ENCODE measurements around the gene BIRC7.

The BIRC7 gene, protein sequence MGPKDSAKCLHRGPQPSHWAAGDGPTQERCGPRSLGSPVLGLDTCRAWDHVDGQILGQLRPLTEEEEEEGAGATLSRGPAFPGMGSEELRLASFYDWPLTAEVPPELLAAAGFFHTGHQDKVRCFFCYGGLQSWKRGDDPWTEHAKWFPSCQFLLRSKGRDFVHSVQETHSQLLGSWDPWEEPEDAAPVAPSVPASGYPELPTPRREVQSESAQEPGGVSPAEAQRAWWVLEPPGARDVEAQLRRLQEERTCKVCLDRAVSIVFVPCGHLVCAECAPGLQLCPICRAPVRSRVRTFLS

GRCh38 chr20:63235399-63235983 lies at the start of gene BIRC7:
TSS of gene BIRC7 (plus strand) at chr20:63235905. CDS start at chr20:63236097, 192 bp downstream.
- peak; percentile 32 for DNase-seq (ENCODE audit: low read depth, low spot score)

GRCh38 chr20:63186084-63186483 lies 49.6 kb upstream of the BIRC7 start:
- no peak for DNase-seq (ENCODE audit: low read depth, low spot score)

DNA sequence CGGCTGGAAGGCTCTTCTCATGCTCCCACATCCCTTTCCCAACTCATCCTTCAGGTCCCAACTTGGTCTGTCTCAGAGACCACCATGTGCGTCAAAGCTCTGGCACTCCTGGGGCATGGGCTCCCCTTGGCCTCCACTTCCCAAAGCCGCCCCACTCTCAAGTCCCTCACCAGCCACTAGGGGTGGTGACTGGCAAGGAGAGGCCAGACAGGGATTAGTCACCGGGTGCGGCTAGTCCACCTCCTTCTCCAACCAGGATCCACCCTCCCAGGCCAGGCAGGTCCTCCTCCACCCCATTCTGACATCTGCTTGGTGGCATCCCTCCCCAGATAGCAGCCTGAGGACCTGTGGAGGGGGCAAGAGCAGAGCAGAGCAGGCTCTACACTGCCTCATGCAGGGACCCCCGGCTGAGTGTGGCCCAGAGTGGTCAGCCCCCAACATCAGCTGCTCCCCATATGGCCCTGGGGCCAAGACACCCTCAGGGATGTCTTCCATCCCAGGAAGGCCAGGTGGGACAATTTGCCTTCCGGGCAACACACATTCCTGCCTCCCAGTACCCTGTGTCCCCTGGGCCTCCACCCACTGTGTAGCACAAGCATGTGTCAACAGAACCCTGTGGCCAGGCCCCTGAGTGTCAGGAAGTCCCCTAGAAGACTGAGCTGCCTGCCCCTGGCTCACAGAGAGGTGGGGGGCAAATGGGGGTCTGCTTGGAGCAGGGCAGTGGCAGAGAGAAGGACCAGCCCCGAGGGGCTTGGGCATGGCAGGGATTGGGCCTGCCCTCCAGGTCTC lies 49.0 kb upstream of the BIRC7 start:
- no peak for DNase-seq (ENCODE audit: low read depth, low spot score)

DNA sequence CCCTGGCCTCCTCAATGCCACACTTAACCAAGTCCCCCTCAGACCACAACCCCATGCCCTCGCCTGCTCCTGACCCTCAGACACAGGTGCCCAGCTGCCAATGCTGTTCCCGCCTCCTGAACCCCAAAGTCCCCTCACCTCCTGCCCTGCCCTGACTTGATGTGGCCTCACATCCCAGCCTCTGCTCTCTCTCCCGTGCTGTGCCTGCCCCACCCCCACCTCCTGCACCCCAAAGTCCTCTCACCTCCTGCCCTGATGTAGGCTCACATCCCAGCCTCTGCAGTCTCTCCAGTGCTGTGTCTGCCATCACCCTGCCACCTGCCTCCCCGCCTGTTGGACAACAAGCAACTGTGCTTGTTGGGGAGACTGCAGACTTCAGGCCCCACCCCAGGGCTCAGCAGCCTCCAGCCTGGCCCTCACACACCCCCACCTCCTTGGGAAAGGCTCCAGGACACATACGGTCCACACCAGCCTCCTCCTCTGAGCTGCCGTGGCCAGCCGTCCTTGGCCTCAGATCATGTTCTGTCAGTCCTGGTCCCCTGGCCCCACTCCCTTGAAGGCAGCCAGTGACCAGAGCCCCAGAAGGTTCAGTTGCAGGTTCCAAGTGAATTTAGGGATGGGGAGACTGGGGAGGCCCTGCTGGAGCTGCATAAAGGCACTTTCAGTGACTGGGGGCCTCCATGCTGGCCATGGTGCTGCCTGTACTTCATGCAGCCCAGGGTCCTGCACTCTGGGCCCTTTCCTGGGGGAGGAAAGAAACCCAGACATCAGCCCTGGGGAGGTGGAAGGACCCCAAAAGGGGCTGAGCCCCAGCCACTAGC lies 48.2 kb upstream of the BIRC7 start:
- no peak for DNase-seq (ENCODE audit: low read depth, low spot score)

GRCh38 chr20:63188159-63188442 lies 47.6 kb upstream of the BIRC7 start:
- DNase-seq (ENCODE audit: low read depth, low spot score) = no peak

- no peak for DNase-seq (ENCODE audit: low read depth, low spot score)
Observed at GRCh38 chr20:63188641-63189321, 46.9 kb upstream of the BIRC7 start.

- DNase-seq (ENCODE audit: low read depth, low spot score) = no peak
Observed at GRCh38 chr20:63189322-63189642, 46.4 kb upstream of the BIRC7 start.

GRCh38 chr20:63189846-63190559 lies 45.7 kb upstream of the BIRC7 start:
- DNase-seq (ENCODE audit: low read depth, low spot score) = no peak

GRCh38 chr20:63190828-63191227 lies 44.9 kb upstream of the BIRC7 start:
- DNase-seq (ENCODE audit: low read depth, low spot score) = no peak

- DNase-seq (ENCODE audit: low read depth, low spot score) = no peak
Observed at GRCh38 chr20:63191400-63191799, 44.3 kb upstream of the BIRC7 start.

- no peak for DNase-seq (ENCODE audit: low read depth, low spot score)
Observed at GRCh38 chr20:63192721-63193120, 43.0 kb upstream of the BIRC7 start.

GRCh38 chr20:63194007-63194796 lies 41.5 kb upstream of the BIRC7 start:
- no peak for DNase-seq (ENCODE audit: low read depth, low spot score)

DNA sequence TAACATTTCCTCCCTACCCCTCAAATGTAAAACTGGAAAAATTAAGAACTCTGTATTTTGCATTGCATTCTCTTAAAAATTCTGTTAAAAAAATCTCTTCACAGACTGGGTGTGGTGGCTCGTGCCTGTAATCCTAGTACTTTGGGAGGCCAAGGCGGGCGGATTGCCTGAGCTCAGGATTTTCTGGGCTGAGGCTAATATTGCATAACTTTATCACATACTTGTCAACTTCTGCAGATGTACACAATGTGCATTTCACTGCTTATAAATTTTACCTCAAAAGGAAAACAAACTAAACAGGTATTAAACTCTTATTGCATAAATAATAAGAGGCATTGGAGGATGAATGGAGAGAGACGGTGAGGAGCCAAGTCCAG lies 40.9 kb upstream of the BIRC7 start:
- DNase-seq (ENCODE audit: low read depth, low spot score) = no peak

GRCh38 chr20:63196768-63197470 lies 38.8 kb upstream of the BIRC7 start:
- DNase-seq (ENCODE audit: low read depth, low spot score) = no peak

DNA sequence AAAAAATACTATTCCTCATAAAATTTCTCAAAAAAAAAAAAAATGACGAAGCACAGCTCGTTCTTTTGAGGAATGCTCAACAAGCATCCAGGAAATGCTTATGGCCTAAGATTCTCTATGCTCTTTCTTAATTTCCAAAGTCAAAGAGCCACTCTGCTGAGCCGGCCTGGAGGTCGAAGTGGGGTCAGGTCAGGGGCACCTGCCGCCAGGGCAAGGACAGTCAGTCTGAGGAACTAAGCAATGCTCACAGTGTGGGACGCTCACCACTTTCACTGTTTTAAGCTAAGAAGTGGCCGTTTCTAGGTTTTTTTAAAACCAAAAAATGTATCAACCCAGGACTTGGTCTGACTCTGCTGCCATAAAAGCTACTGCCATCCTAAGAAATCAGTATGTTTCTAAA lies 37.1 kb upstream of the BIRC7 start:
- DNase-seq (ENCODE audit: low read depth, low spot score) = no peak

DNA sequence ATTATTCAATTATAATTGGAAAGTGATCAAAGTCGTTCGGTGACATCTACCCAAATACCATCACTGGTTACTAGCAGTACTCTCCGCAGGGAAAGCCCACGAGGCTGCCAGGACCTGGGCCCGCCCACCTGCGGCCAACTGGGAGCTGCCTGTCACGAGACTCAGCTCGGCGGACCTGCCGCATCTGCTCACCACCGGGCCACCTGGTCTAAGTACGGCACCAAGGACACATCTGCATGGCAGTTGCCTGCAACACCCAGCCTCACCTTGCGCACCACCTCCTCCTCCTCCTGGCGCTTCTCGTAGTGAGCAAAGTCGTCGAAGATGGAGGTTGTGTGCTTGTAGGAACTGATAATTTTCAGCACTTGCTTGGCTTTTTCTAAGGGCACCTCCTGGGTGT lies 33.7 kb upstream of the BIRC7 start:
- DNase-seq (ENCODE audit: low read depth, low spot score) = no peak

DNA sequence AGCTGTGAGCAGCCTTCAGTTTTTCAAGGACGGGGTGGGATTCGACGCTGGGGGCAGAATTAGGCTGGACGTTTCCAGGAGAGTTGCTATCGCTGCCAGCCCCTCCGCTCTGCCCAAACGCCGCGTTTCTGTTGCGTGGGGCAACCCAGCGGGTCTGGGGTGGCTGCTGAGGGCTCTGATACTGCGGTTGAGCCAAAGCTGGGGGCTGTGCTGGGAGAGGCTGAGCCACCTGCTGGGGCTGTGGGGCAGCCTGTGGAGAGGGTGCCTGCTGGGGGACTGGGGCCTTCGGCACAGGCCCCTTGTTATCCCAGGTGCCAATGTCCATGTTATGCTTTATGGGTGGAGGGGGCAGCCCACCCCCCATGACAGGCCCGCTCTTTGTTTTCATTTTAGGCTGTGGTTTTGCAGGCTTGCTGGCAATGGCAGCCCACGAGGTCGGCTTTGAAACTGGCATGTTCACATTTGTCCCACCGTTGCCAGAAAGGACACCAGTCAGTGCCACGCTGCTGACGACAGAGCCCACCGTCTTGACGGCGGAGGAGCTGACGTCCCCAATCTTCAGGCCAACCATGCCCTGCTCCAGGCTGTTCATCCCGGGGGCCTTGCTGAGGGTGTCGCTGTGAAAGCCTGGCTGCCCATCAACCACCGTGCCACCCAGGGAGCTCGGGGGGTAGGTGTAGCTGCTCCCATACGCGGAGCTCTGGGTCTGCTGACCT lies 32.7 kb upstream of the BIRC7 start:
- no peak for DNase-seq (ENCODE audit: low read depth, low spot score)

DNA sequence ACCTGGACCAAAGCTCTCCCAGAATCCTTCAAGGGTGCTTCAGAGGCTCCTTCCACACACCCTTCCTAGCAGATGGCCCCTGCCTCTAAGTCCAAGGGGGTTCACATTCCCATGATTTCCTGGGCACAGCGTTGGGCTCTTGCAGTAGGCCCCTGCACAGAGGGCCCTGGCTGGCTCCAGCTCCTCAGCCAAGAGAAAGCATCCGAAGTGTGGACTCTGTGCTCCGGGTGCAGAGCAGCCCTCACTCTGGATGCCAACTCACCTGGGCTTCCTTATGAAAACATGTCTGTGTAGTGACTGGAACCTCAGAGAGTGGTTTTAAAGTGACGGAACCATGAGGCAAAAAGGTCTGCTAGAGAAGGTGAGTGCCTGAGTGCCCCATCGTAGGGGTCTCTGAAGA lies 31.3 kb upstream of the BIRC7 start:
- DNase-seq (ENCODE audit: low read depth, low spot score) = no peak

DNA sequence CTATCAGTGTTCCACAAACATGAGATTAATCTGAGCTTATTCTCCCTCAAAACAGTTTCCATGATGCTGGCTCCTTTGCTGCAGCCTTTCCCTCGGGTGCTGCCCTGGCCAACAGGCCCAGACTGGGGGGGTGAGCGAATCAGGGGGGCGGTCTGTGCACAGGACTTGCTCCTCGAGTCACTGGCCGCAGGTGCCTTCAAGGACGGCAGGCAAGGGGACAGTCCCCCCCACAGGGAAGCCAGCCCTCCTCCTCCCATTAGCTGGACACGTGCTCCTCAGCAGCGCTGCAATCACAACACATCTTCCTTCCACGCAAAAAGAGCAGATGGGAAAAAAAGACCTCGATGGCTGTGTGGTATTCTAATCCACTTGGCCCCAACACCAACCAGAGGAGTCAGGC lies 29.8 kb upstream of the BIRC7 start:
- no peak for DNase-seq (ENCODE audit: low read depth, low spot score)

Measured in ELF-1 (cell line).